Activated T-helper 1 cell treated with anti-CD3 and anti-CD28 coated beads, Interleukin-12 subunit alpha, Interleukin-12 subunit beta, Interleukin-2, Interleukin-4 antibody, amounts not matched to agents 30 ng/mL and 10 ng/mL and 1 ng/mL, durations not matched to agents 14 hours and 24 hours and 36 hours (primary cell): ENCODE results near the gene CCDC57. TPM values are rescaled to one million over a fixed set of nuclear protein-coding genes. Genes with fewer than 3 reads are reported as not detected.

Experiments
- DNase-seq: peaks from one replicate; pipeline ENCODE4 v3.0.0; 2021; ENCODE audit warnings: low spot score
- H3K27ac Mint-ChIP-seq: one replicate; pipeline ENCODE4 v1.8.0; 2021; ENCODE audit warnings: mild to moderate bottlenecking, mixed read lengths
- H3K27me3 Mint-ChIP-seq: one replicate; pipeline ENCODE4 v1.8.0; 2022; ENCODE audit warnings: mild to moderate bottlenecking, moderate library complexity, mixed read lengths; ENCODE audit not compliant: insufficient read depth
- H3K36me3 Mint-ChIP-seq: one replicate; pipeline ENCODE4 v1.8.0; 2021; ENCODE audit warnings: low read depth, mixed read lengths
- H3K4me1 Mint-ChIP-seq: one replicate; pipeline ENCODE4 v1.8.0; 2021; ENCODE audit warnings: low read depth, mixed read lengths
- H3K4me3 Mint-ChIP-seq: one replicate; pipeline ENCODE4 v1.8.0; 2021; ENCODE audit warnings: mild to moderate bottlenecking, moderate library complexity, mixed read lengths
- H3K9me3 Mint-ChIP-seq: one replicate; pipeline ENCODE4 v1.8.0; 2021; ENCODE audit warnings: mixed read lengths
- intact Hi-C: fragments of 100-400 bp; cut with micrococcal nuclease; formaldehyde crosslinking; loops from one replicate; pipeline ENCODE4 v1.15.1; 2024
- total RNA-seq: library from RNA; stranded (reverse); gene quantifications from 2 replicates; pipeline ENCODE4 v1.2.3, GENCODE V29; 2022

CCDC57 gene
- total RNA-seq, 1 donor from 2014 or later, result 60.8 TPM

DNA sequence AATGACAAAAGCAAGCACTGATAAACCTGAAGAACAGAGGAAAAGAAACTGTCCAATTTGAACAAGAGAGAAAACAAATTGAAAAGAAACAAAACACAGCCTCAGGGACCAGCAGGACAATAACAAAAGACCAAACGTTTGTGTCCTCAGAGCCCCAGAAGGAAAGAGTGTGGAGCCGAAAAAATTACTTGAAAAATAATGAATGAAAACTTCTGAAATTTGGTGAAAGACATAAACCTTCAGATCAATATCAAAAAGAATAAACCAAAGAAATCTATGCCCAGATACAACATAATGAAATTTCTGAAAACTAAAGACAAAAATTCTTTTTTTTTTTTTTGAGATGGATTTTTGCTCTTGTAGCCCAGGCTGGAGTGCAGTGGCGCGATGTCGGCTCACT lies 45.6 kb downstream of the CCDC57 start:
- peak overlapping the region; percentile 18 for H3K27ac Mint-ChIP-seq
- no peak for DNase-seq

GRCh38 chr17:82164853-82165252 lies 47.8 kb downstream of the CCDC57 start:
- Mint-ChIP-seq H3K36me3 (peaks cover 15% of the 10 kb centered on the region), H3K27ac (no peak overlapping the region), H3K27me3 (no peaks in the 10 kb centered on the region), H3K9me3 (no peaks in the 10 kb centered on the region), H3K4me3 (no peak overlapping the region), H3K4me1 (peaks cover 6% of the 10 kb centered on the region)
- intact Hi-C loops, result no loop called here
- no peak for DNase-seq

More for the DNA sequence above, 45.6 kb downstream of the CCDC57 start:
- Mint-ChIP-seq H3K4me1 (peaks cover 8% of the 10 kb centered on the region), H3K4me3 (no peak overlapping the region), H3K9me3 (no peaks in the 10 kb centered on the region), H3K36me3 (peaks cover 11% of the 10 kb centered on the region), H3K27me3 (no peaks in the 10 kb centered on the region)
- intact Hi-C loops, result no loop called here

- no peak for DNase-seq
- no peaks in the 10 kb centered on the region for H3K4me1 Mint-ChIP-seq
- H3K36me3 Mint-ChIP-seq, result peaks cover 14% of the 10 kb centered on the region
- no peaks in the 10 kb centered on the region for H3K27me3 Mint-ChIP-seq
- no peak overlapping the region for H3K27ac Mint-ChIP-seq
- H3K4me3 Mint-ChIP-seq, result no peak overlapping the region
- H3K9me3 Mint-ChIP-seq, result no peaks in the 10 kb centered on the region
- intact Hi-C loops, result no loop called here
Observed at GRCh38 chr17:82161216-82161615, 51.4 kb downstream of the CCDC57 start.

- H3K36me3 Mint-ChIP-seq, result peaks cover 12% of the 10 kb centered on the region
- no peaks in the 10 kb centered on the region for H3K9me3 Mint-ChIP-seq
- H3K27ac Mint-ChIP-seq, result no peak overlapping the region
- DNase-seq, result no peak
- no peak overlapping the region for H3K4me3 Mint-ChIP-seq
- intact Hi-C loops, result no loop called here
- no peaks in the 10 kb centered on the region for H3K4me1 Mint-ChIP-seq
- no peaks in the 10 kb centered on the region for H3K27me3 Mint-ChIP-seq
Observed at GRCh38 chr17:82160075-82160474, 52.6 kb downstream of the CCDC57 start.

DNA sequence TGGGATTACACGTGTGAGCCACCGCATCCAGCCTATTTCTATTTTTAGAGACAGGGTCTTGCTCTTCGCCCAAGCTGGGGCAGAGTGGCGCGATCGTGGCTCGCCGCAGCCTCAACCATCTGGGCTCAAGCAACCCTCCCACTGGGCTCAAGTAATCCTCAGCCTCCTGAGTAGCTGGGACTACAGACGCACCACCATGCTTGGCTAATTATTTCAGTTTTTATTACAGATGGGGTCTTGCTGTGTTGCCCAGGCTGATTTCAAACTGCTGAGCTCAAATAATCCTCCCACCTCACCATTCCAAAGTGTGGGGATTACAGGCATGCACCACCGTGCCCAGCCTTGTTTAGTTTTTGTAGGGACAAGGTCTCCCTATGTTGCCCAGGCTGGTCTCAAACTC lies 53.8 kb downstream of the CCDC57 start:
- H3K9me3 Mint-ChIP-seq, result no peaks in the 10 kb centered on the region
- H3K4me3 Mint-ChIP-seq, result no peak overlapping the region
- intact Hi-C loops, result no loop called here
- H3K36me3 Mint-ChIP-seq, result peaks cover 12% of the 10 kb centered on the region
- H3K4me1 Mint-ChIP-seq, result no peaks in the 10 kb centered on the region
- no peak for DNase-seq
- no peak overlapping the region for H3K27ac Mint-ChIP-seq
- no peaks in the 10 kb centered on the region for H3K27me3 Mint-ChIP-seq

DNA sequence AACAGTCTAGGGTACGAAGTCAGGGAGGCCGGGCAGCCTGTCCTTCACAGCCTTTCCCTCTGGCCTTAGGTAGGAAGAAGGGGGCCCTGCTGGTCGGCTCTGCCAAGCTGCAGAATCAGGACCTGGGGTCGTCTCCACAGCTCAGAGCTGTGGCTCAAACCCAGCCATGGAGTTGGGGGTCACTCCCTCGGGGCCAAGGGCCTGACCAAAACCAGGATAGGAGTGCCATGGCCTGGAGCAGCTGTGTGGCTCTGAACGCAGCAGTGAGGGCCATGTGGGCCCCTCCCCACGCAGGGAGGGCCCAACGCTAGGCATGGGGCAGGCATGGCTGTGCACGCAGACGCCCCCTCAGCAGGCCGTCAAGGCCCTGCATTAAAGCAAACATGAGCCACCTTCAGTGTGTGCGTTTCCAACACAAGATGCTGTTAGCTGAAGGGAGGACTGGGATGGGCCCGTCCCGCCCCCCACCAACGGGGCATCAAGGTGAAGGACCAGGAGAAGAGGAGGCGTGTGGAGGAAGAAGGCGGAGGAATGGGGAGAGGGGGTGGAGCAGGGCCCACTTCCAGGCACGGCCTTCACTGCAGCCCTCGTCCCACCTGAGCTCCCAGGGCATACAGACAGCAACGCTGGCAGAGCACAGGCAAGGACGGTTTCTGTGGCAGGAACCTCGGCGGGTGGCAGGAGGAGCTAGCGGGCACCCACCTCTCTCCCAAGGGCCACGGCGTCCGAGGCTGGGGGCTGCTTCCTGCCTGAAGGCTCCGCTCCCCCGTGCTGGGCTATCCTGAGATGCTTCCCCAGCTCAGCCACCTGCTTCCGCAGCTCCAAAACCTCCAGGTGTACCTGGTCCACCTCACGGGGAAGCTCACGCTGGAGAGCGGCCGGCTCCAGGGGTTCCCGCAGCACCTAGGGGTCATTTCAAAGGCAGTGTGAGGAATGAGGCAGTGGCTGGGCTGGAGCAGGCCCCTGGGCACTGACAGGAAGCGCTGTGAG lies 55.3 kb downstream of the CCDC57 start:
- Mint-ChIP-seq H3K27me3 (no peaks in the 10 kb centered on the region), H3K4me3 (no peak overlapping the region), H3K27ac (no peak overlapping the region), H3K9me3 (no peaks in the 10 kb centered on the region), H3K4me1 (no peaks in the 10 kb centered on the region), H3K36me3 (peaks cover 6% of the 10 kb centered on the region)
- intact Hi-C loops, result no loop called here
- DNase-seq, result no peak

DNA sequence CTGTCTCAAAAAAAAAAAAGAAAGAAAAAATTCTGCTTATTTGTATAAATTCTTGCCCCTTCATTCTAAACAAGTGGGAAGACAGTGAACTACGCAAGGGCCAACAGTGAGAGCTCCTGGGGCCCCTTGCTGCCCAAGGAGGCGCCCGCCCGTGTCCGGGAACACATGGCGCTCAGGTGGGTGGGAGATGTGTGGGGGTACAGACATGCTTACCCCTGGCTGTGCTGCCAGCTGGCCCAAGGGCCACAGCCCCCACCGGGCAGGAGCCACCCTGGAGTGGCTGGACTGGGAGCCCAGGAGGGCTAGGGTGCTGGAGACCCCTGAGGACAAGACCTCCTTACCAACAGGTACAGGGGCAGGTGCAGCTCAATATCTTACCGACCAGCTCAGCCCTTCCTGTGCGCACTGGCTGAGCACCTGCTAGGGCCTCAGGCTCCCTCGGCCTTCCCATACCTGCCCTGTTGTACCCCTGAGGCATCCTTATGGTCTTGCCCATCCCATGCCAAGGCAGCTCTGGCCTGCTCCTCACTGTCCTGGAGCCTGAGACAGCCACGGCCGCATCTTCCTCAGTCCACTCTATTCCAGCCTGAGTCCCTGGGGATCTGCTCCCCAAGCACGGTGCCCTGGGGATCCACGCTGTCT lies 56.2 kb downstream of the CCDC57 start:
- Mint-ChIP-seq H3K36me3 (peaks cover 5% of the 10 kb centered on the region), H3K4me3 (no peak overlapping the region), H3K4me1 (no peaks in the 10 kb centered on the region), H3K27ac (no peak overlapping the region), H3K27me3 (no peaks in the 10 kb centered on the region), H3K9me3 (no peaks in the 10 kb centered on the region)
- intact Hi-C loops, result no loop called here
- DNase-seq, result no peak

DNA sequence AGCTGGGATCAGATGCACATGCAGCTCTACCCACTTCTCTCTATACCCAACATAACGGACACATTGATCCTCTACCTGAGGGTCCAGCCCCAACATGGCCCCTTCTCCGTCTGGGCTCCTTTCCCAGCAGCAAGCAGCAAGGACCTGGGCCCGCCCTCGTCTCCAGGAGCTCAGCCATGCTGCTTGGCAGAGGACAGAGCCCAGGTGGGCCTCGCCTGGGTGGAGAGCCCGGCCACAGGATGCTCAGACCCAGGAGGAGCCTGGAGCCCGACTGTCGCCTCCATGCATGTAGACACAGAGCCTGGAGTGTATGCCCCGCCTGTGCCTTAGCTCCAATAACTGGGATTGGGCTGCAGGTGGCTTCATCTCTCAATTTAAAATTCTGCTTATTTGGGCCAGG lies 57.0 kb downstream of the CCDC57 start:
- H3K36me3 Mint-ChIP-seq, result peaks cover 5% of the 10 kb centered on the region
- DNase-seq, result no peak
- no peaks in the 10 kb centered on the region for H3K4me1 Mint-ChIP-seq
- intact Hi-C loops, result loop anchor here (2.0 kb wide), 1 partner anchor 197 kb away; no protein-coding TSS in a partner anchor
- H3K27me3 Mint-ChIP-seq, result no peaks in the 10 kb centered on the region
- H3K9me3 Mint-ChIP-seq, result no peaks in the 10 kb centered on the region
- H3K27ac Mint-ChIP-seq, result no peak overlapping the region
- no peak overlapping the region for H3K4me3 Mint-ChIP-seq

GRCh38 chr17:82154881-82155331 lies 57.7 kb downstream of the CCDC57 start:
- no peaks in the 10 kb centered on the region for H3K4me1 Mint-ChIP-seq
- H3K9me3 Mint-ChIP-seq, result no peaks in the 10 kb centered on the region
- H3K4me3 Mint-ChIP-seq, result no peak overlapping the region
- H3K36me3 Mint-ChIP-seq, result peaks cover 2% of the 10 kb centered on the region
- DNase-seq, result no peak
- intact Hi-C loops, result loop anchor here (1.0 to 2.0 kb wide), 3 partner anchors 49 to 196 kb away; no protein-coding TSS in a partner anchor
- no peaks in the 10 kb centered on the region for H3K27me3 Mint-ChIP-seq
- no peak overlapping the region for H3K27ac Mint-ChIP-seq

- H3K4me1 Mint-ChIP-seq, result no peaks in the 10 kb centered on the region
- H3K4me3 Mint-ChIP-seq, result no peak overlapping the region
- no peaks in the 10 kb centered on the region for H3K27me3 Mint-ChIP-seq
- intact Hi-C loops, result loop anchor here (1.0 to 2.0 kb wide), 3 partner anchors 48 to 195 kb away; no protein-coding TSS in a partner anchor
- no peaks in the 10 kb centered on the region for H3K9me3 Mint-ChIP-seq
- peak; percentile 76 for DNase-seq
- H3K36me3 Mint-ChIP-seq, result no peaks in the 10 kb centered on the region
- no peak overlapping the region for H3K27ac Mint-ChIP-seq
Observed at GRCh38 chr17:82153745-82154375, 58.8 kb downstream of the CCDC57 start.

DNA sequence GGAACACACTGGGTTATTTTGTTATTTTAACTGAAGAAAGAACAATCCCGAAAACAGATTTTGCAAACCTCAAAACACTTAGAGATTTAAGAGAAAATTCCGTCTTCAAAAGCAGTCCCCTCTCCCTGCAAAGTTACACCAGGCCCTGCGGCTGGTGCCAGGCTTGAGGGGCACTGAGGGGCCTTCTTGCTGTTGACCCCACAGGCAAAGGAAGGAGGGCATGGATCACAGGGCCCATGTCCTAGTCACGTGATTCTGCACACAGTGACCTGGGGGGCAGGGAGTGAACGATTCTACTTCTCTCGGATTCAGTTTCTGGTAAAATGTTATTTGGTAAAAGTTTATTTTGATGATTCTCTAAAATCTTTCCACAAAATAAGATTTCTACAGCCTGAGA lies 59.3 kb downstream of the CCDC57 start:
- intact Hi-C loops, result no loop called here
- no peaks in the 10 kb centered on the region for H3K27me3 Mint-ChIP-seq
- H3K36me3 Mint-ChIP-seq, result no peaks in the 10 kb centered on the region
- H3K4me3 Mint-ChIP-seq, result no peak overlapping the region
- no peaks in the 10 kb centered on the region for H3K9me3 Mint-ChIP-seq
- H3K4me1 Mint-ChIP-seq, result no peaks in the 10 kb centered on the region
- H3K27ac Mint-ChIP-seq, result no peak overlapping the region
- no peak for DNase-seq

DNA sequence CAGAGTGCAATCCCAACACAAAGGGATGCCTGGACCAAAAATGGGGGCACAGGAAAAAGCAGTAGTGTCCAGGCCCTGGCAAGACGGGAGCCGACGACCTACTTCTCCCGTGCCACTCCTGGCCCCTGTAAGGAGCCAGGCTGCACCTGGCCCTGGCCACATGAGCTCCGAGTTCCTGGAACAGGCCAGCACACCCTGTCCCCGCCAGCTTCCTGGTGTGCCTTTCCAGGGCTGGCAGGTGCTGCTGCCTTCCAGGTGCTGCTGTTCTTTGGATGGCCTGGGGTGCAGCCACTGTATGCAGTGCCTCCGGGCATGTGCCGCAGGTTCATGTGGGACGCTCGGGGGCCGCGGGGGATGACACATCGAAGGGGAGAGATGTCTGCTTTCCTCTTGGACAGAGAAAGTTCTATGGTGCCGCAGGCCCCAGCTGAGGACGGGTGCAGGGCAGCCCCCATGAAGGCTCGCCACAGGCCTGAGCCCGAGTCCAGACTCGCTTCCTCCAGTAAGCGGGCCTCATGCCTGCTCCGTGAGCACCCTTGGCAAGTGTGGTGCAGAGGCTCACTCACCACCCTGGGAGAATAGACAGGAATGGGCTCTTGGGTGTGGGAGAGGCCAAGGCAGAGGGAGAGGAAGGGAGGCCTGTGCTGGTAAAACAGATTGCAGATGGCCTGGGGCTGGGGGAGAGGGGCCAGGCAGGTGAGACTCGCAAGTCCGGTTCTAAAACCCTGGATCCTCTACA lies 59.9 kb downstream of the CCDC57 start:
- H3K4me3 Mint-ChIP-seq, result no peak overlapping the region
- no peak overlapping the region for H3K27ac Mint-ChIP-seq
- intact Hi-C loops, result no loop called here
- no peaks in the 10 kb centered on the region for H3K27me3 Mint-ChIP-seq
- H3K9me3 Mint-ChIP-seq, result no peaks in the 10 kb centered on the region
- no peaks in the 10 kb centered on the region for H3K4me1 Mint-ChIP-seq
- no peaks in the 10 kb centered on the region for H3K36me3 Mint-ChIP-seq
- DNase-seq, result no peak
